Muscle of leg (tissue), 11 donors: ENCODE data around the gene PPP1R18. TPM values are rescaled to one million over a fixed set of nuclear protein-coding genes. Genes with fewer than 3 reads are reported as not detected.

Experiments
- DNase-seq: peaks from one replicate; pipeline ENCODE4 v3.0.0; 2013
- H3K27ac ChIP-seq: one replicate; pipeline ENCODE4 v1.5.1; 2013; ENCODE audit warnings: mild to moderate bottlenecking, low read length, control low read depth
- H3K27me3 ChIP-seq: one replicate; pipeline ENCODE4 v1.6.1; 2013; ENCODE audit warnings: low read length; ENCODE audit not compliant: control insufficient read depth, insufficient read depth
- H3K36me3 ChIP-seq: one replicate; pipeline ENCODE4 v1.6.1; 2013; ENCODE audit warnings: low read length; ENCODE audit not compliant: control insufficient read depth, insufficient read depth
- H3K4me1 ChIP-seq: one replicate; pipeline ENCODE4 v1.6.1; 2013; ENCODE audit warnings: low read length; ENCODE audit not compliant: control insufficient read depth, insufficient read depth
- H3K4me3 ChIP-seq: one replicate; pipeline ENCODE4 v1.5.1; 2013; ENCODE audit warnings: low read length, control low read depth
- H3K9me3 ChIP-seq: replicated peaks from 2 replicates; pipeline ENCODE4 v1.6.1; 2013; ENCODE audit warnings: low read depth, low read length; ENCODE audit not compliant: control insufficient read depth
- WGBS: methylation state at CpG from one replicate; pipeline ENCODE4 v1.1.5; 2013; ENCODE audit warnings: missing lambda C conversion rate; ENCODE audit not compliant: insufficient coverage; 5-methylcytosine and 5-hydroxymethylcytosine counted together
- polyA plus RNA-seq, 8 donors: library from polyadenylated mRNA; unstranded; fragments of 120-200 nt; gene quantifications; one replicate each; pipeline versions ENCODE4 v1.2.1 to v1.2.3, GENCODE V29; 2013; ENCODE audit warnings: inconsistent platforms in 1 of 8, low replicate concordance in 1 of 8; ENCODE audit not compliant: insufficient read length in 8 of 8, insufficient read depth in 1 of 8
- total RNA-seq: library from RNA; stranded (reverse); fragments of 120-200 nt; gene quantifications from one replicate; pipeline ENCODE4 v1.2.4, GENCODE V29; 2013

Gene PPP1R18
- total and polyA plus RNA-seq, 9 donors = 19.3 to 54.3 (median 44.5) TPM

- Histone ChIP-seq H3K4me1 (peaks cover 11% of the 10 kb centered on the region), H3K27me3 (no peaks in the 10 kb centered on the region), H3K4me3 (no peak overlapping the region), H3K9me3 (no peaks in the 10 kb centered on the region), H3K36me3 (peaks cover 57% of the 10 kb centered on the region), H3K27ac (no peak overlapping the region)
- no CpG with 5 or more reads among the region's 1 CpG for WGBS
- DNase-seq = no peak
Measured at GRCh38 chr6:30645989-30646388, 40.5 kb downstream of the PPP1R18 start.

DNA sequence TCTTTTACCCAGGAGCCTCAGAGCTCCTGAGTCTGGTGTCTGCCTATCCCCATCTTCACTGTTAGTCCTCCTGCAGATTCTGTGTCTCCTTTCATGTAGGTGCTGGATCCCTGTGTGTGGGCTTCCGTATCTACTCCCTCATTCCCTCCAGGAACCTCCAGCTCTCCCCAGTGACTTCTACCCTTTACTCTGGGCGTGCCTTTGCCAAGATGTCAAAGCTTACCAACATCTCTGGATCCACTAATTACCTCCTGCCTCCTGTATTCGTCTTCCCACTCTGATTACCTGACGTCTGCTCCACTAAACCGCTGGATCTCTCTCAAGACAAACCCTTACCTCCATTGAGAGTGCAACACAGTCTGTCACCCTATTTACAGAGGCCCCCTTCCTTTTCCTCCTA lies 41.7 kb downstream of the PPP1R18 start:
- WGBS = 82% methylated on average over 5 of the region's 5 CpGs

GRCh38 chr6:30643656-30644055 lies 42.8 kb downstream of the PPP1R18 start:
- Histone ChIP-seq H3K4me3 (no peak overlapping the region), H3K4me1 (peaks cover 11% of the 10 kb centered on the region), H3K36me3 (peaks cover 64% of the 10 kb centered on the region), H3K27me3 (no peaks in the 10 kb centered on the region), H3K9me3 (no peaks in the 10 kb centered on the region), H3K27ac (no peak overlapping the region)
- WGBS = no CpG with 5 or more reads among the region's 2 CpGs
- DNase-seq = no peak

More for the DNA sequence above, 41.7 kb downstream of the PPP1R18 start:
- Histone ChIP-seq H3K4me1 (peaks cover 11% of the 10 kb centered on the region), H3K9me3 (no peaks in the 10 kb centered on the region), H3K4me3 (no peak overlapping the region), H3K36me3 (peaks cover 62% of the 10 kb centered on the region), H3K27ac (no peak overlapping the region), H3K27me3 (no peaks in the 10 kb centered on the region)
- DNase-seq = no peak

DNA sequence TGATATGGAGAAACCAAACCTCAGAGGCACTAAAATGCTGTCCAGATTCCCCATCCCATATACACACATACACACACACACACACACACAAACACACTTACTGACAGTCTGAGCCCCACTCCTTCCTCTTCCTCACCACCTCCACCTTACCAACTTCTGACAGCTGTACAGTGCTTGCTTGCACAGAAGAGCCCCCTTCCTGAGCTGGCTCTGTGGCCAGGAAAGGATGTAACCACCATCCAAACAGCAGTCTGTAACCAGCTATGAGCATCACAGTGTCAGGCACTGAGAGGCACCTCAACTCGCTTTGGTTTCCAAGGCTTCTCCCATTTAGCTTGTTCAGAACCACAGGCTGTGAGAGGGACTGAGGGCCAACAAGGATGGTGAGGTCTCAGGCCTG lies 45.4 kb downstream of the PPP1R18 start:
- Histone ChIP-seq H3K27me3 (no peaks in the 10 kb centered on the region), H3K4me1 (peaks cover under 1% of the 10 kb centered on the region), H3K9me3 (no peaks in the 10 kb centered on the region), H3K27ac (no peak overlapping the region), H3K4me3 (no peak overlapping the region), H3K36me3 (peaks cover 73% of the 10 kb centered on the region)
- DNase-seq = no peak
- no CpG with 5 or more reads among the region's 1 CpG for WGBS

- H3K27ac ChIP-seq = no peak overlapping the region
- H3K27me3 ChIP-seq = no peaks in the 10 kb centered on the region
- no peaks in the 10 kb centered on the region for H3K4me1 ChIP-seq
- no peak for DNase-seq
- no peak overlapping the region for H3K4me3 ChIP-seq
- H3K36me3 ChIP-seq = peaks cover 72% of the 10 kb centered on the region
- H3K9me3 ChIP-seq = no peaks in the 10 kb centered on the region
- WGBS = 92% methylated on average over 2 of the region's 10 CpGs
Measured at GRCh38 chr6:30640481-30640880, 46.0 kb downstream of the PPP1R18 start.

- no peak for DNase-seq
- Histone ChIP-seq H3K27me3 (no peaks in the 10 kb centered on the region), H3K27ac (no peak overlapping the region), H3K9me3 (no peaks in the 10 kb centered on the region), H3K4me1 (no peaks in the 10 kb centered on the region), H3K4me3 (no peak overlapping the region), H3K36me3 (peaks cover 56% of the 10 kb centered on the region)
- WGBS = 97% methylated on average over 3 of the region's 3 CpGs
Measured at GRCh38 chr6:30635834-30636233, 50.6 kb downstream of the PPP1R18 start.

GRCh38 chr6:30626484-30627366 lies 59.7 kb downstream of the PPP1R18 start, which contains the start of gene ATAT1:
ATAT1 (plus strand) TSS chr6:30626874.
- H3K4me1 ChIP-seq = peaks cover 16% of the 10 kb centered on the region
- H3K36me3 ChIP-seq = peaks cover 75% of the 10 kb centered on the region
- 2% methylated on average over 25 of the region's 36 CpGs for WGBS
- no peaks in the 10 kb centered on the region for H3K27me3 ChIP-seq
- H3K4me3 ChIP-seq = peak within 1 kb of the TSS; percentile 76
- peak within 1 kb of the TSS; percentile 95 for H3K27ac ChIP-seq
- no peaks in the 10 kb centered on the region for H3K9me3 ChIP-seq
- DNase-seq = peak; percentile 93

Other genes starting within 250 kb of the PPP1R18 start
- 73.6 TPM for gene HLA-E, start 197.1 kb downstream of the PPP1R18 start, total RNA-seq
- gene HLA-E, start 197.1 kb downstream of the PPP1R18 start, polyA plus RNA-seq = 10 to 100 TPM; 61.7 to 89.2 (median 77.8) TPM
- 38.0 TPM for gene GNL1, start 130.2 kb downstream of the PPP1R18 start, total RNA-seq
- gene GNL1, start 130.2 kb downstream of the PPP1R18 start, polyA plus RNA-seq = 10 to 100 TPM; 53.6 to 80.4 (median 60.2) TPM
- 10.7 TPM for gene PRR3, start 129.3 kb downstream of the PPP1R18 start, total RNA-seq
- 10 to 100 TPM; 18.2 to 25.3 (median 22.9) TPM for gene PRR3, start 129.3 kb downstream of the PPP1R18 start, polyA plus RNA-seq
- 26.6 TPM for gene ABCF1, start 115.2 kb downstream of the PPP1R18 start, total RNA-seq
- 10 to 100 TPM; 43.8 to 56.1 (median 51.0) TPM for gene ABCF1, start 115.2 kb downstream of the PPP1R18 start, polyA plus RNA-seq
- gene PPP1R10, start 69.4 kb downstream of the PPP1R18 start, total RNA-seq = 25.7 TPM
- gene PPP1R10, start 69.4 kb downstream of the PPP1R18 start, polyA plus RNA-seq = 10 to 100 TPM; 22.4 to 32.7 (median 30.0) TPM
- 64.3 TPM for gene MRPS18B, start 68.8 kb downstream of the PPP1R18 start, total RNA-seq
- 10 to 100 TPM; 49.6 to 64.4 (median 57.2) TPM for gene MRPS18B, start 68.8 kb downstream of the PPP1R18 start, polyA plus RNA-seq
- 5.6 TPM for gene ATAT1, start 59.8 kb downstream of the PPP1R18 start, total RNA-seq
- gene ATAT1, start 59.8 kb downstream of the PPP1R18 start, polyA plus RNA-seq = 10 to 100 TPM; 14.5 to 27.4 (median 21.1) TPM
- 5.8 TPM for gene C6orf136, start 39.5 kb downstream of the PPP1R18 start, total RNA-seq
- gene C6orf136, start 39.5 kb downstream of the PPP1R18 start, polyA plus RNA-seq = 10 to 100 TPM in 5 of 8 donors, 1 to 10 TPM in 3; 8.6 to 16.5 (median 12.6) TPM
- gene DHX16, start 13.6 kb downstream of the PPP1R18 start, total RNA-seq = 18.6 TPM
- 10 to 100 TPM; 22.1 to 29.1 (median 24.5) TPM for gene DHX16, start 13.6 kb downstream of the PPP1R18 start, polyA plus RNA-seq
- gene NRM, start 4.3 kb upstream of the PPP1R18 start, total RNA-seq = 7.2 TPM
- gene NRM, start 4.3 kb upstream of the PPP1R18 start, polyA plus RNA-seq = 10 to 100 TPM; 34.4 to 49.7 (median 37.8) TPM
- gene MDC1, start 30.6 kb upstream of the PPP1R18 start, total RNA-seq = 9.6 TPM
- gene MDC1, start 30.6 kb upstream of the PPP1R18 start, polyA plus RNA-seq = 10 to 100 TPM; 21.0 to 34.6 (median 25.5) TPM
- 403 TPM for gene TUBB, start 33.7 kb upstream of the PPP1R18 start, total RNA-seq
- gene TUBB, start 33.7 kb upstream of the PPP1R18 start, polyA plus RNA-seq = 1,000 to 10,000 TPM in 3 of 8 donors, 100 to 1,000 TPM in 5; 686 to 1,098 (median 967) TPM
- 84.5 TPM for gene FLOT1, start 56.0 kb upstream of the PPP1R18 start, total RNA-seq
- gene FLOT1, start 56.0 kb upstream of the PPP1R18 start, polyA plus RNA-seq = 100 to 1,000 TPM in 6 of 8 donors, 10 to 100 TPM in 2; 94.9 to 113 (median 107) TPM
- gene IER3, start 57.9 kb upstream of the PPP1R18 start, total RNA-seq = 6.7 TPM
- 10 to 100 TPM in 6 of 8 donors, 1 to 10 TPM in 2; 5.8 to 22.6 (median 12.9) TPM for gene IER3, start 57.9 kb upstream of the PPP1R18 start, polyA plus RNA-seq
- 42.4 TPM for gene DDR1, start 197.9 kb upstream of the PPP1R18 start, total RNA-seq
- 10 to 100 TPM; 55.2 to 87.4 (median 70.1) TPM for gene DDR1, start 197.9 kb upstream of the PPP1R18 start, polyA plus RNA-seq
- 15.5 TPM for gene GTF2H4, start 221.6 kb upstream of the PPP1R18 start, total RNA-seq
- 10 to 100 TPM; 22.0 to 26.5 (median 24.1) TPM for gene GTF2H4, start 221.6 kb upstream of the PPP1R18 start, polyA plus RNA-seq
- gene VARS2, start 227.6 kb upstream of the PPP1R18 start, total RNA-seq = 23.4 TPM
- gene VARS2, start 227.6 kb upstream of the PPP1R18 start, polyA plus RNA-seq = 10 to 100 TPM; 20.1 to 34.8 (median 27.7) TPM
- not detected for gene SFTA2, start 245.5 kb upstream of the PPP1R18 start, total RNA-seq
- gene SFTA2, start 245.5 kb upstream of the PPP1R18 start, polyA plus RNA-seq = under 1 TPM in 3 of 8 donors, not detected in 5; 0.37 to 0.66 (median 0.47) TPM